HK-2 (cell line): ENCODE results near the gene CCL25.

ENCODE experiments used
- DNase-seq: peaks from one replicate; pipeline ENCODE4 v3.0.0-alpha.2; 2018; ENCODE audit not compliant: unreplicated experiment

The CCL25 gene

GRCh38 chr19:8045872-8046568 lies 6.5 kb upstream of the CCL25 start:
- no peak for DNase-seq

GRCh38 chr19:8046569-8047165 lies 5.9 kb upstream of the CCL25 start:
- no peak for DNase-seq

- peak; percentile 83 for DNase-seq
Measured at GRCh38 chr19:8050274-8051096, 2.1 kb upstream of the CCL25 start.

- DNase-seq = no peak
Measured at GRCh38 chr19:8054169-8054568, 1.6 kb downstream of the CCL25 start.

- DNase-seq = no peak
Measured at GRCh38 chr19:8056533-8056932, 4.0 kb downstream of the CCL25 start.

GRCh38 chr19:8057545-8058270 lies 5.1 kb downstream of the CCL25 start:
- DNase-seq = no peak

- no peak for DNase-seq
Measured at GRCh38 chr19:8064911-8065874, 12.6 kb downstream of the CCL25 start.

GRCh38 chr19:8065875-8066261 lies 13.3 kb downstream of the CCL25 start:
- DNase-seq = no peak

GRCh38 chr19:8069096-8069973 lies 16.8 kb downstream of the CCL25 start:
- DNase-seq = peak; percentile 28

- no peak for DNase-seq
Measured at GRCh38 chr19:8071912-8072311, 19.4 kb downstream of the CCL25 start.

- DNase-seq = no peak
Measured at GRCh38 chr19:8074501-8074900, 21.9 kb downstream of the CCL25 start.

GRCh38 chr19:8075158-8076074 lies 22.9 kb downstream of the CCL25 start:
- no peak for DNase-seq

- DNase-seq = no peak
Measured at GRCh38 chr19:8079988-8080387, 27.4 kb downstream of the CCL25 start.

GRCh38 chr19:8080832-8081231 lies 28.3 kb downstream of the CCL25 start:
- no peak for DNase-seq

- no peak for DNase-seq
Measured at GRCh38 chr19:8081569-8082550, 29.3 kb downstream of the CCL25 start.

- DNase-seq = no peak
Measured at GRCh38 chr19:8083141-8083540, 30.6 kb downstream of the CCL25 start.

GRCh38 chr19:8084152-8084551 lies 31.6 kb downstream of the CCL25 start:
- DNase-seq = no peak
